VCaP (cell line): ENCODE results near the gene FUZ.

Experiments
- H3K27ac ChIP-seq: fragments of 450-650 bp; 2 replicates; pipeline ENCODE4 v1.5.1; 2017
- TF ChIP-seq, protein P1 (sequence below): fragments of 450-650 bp; conservative IDR thresholded peaks from 2 replicates; pipeline ENCODE4 v1.5.1; 2017; ENCODE audit warnings: mild to moderate bottlenecking, moderate library complexity

Gene FUZ

DNA sequence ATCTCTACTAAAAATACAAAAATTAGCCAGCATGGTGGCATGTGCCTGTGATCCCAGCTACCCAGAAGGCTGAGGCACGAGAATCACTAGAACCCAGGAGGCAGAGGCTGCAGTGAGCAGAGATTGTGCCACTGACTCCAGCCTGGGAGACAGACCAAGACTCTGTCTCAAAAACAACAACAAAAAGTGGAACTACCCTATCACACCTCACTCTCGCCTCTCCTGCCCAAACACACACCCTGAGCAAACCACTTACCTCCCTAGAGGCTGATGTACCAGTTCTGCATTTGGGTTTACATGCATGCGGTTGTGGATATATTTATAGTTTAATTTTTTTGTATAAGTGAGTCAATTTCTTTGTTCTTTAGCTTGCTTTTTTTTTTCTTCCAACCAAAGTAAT lies 30.2 kb upstream of the FUZ start:
- TF ChIP-seq, protein P1, sequence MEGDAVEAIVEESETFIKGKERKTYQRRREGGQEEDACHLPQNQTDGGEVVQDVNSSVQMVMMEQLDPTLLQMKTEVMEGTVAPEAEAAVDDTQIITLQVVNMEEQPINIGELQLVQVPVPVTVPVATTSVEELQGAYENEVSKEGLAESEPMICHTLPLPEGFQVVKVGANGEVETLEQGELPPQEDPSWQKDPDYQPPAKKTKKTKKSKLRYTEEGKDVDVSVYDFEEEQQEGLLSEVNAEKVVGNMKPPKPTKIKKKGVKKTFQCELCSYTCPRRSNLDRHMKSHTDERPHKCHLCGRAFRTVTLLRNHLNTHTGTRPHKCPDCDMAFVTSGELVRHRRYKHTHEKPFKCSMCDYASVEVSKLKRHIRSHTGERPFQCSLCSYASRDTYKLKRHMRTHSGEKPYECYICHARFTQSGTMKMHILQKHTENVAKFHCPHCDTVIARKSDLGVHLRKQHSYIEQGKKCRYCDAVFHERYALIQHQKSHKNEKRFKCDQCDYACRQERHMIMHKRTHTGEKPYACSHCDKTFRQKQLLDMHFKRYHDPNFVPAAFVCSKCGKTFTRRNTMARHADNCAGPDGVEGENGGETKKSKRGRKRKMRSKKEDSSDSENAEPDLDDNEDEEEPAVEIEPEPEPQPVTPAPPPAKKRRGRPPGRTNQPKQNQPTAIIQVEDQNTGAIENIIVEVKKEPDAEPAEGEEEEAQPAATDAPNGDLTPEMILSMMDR, result no peak
- H3K27ac ChIP-seq, result no peak overlapping the region

DNA sequence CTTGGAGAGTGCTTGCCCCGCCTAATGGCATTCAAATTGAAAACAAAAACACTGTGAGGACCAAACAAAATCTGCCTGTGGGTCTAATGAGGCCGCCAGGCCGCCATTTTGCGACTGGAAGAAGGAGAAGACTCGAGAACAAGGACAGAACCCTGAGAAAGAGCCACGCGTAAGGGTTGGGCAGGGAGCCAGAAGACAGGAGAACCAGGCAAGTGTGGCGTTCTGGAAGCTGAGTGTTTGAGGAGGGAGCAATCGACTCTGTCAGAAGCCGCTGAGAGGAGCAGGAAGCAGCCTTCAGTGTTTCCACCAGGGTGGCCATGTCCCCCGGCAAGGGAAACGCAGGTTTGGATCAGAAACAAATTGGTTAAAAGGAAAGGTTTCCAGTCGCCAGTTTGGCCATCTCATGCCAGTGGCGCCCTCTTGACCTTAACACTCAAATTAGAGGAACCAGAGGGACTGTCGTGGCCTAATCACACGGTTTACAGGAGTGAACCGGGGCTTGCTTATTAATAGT lies 27.7 kb upstream of the FUZ start:
- no peak overlapping the region for H3K27ac ChIP-seq
- TF ChIP-seq, protein P1, result no peak

- no peak overlapping the region for H3K27ac ChIP-seq
- TF ChIP-seq, protein P1, result no peak
Measured at GRCh38 chr19:49840321-49840720, 27.2 kb upstream of the FUZ start.

DNA sequence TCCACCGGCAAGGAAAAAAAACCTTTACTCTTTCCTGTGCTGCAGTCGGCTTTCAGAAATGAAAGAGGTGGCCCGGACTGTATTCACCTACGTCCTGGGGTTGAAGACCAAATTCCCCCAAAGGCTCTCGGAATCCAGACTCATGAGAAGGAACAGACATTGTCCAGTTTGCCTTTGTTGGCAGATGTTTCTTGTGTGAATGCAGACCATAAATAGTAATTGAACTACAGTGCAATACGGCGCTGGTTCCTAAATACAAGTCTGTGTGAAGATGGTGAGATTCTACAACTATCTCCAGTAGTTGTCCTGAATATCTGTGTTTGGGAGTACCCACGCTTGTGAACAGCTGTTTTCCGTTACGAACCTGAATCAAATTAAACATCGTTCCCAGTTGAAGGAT lies 26.6 kb upstream of the FUZ start:
- no peak overlapping the region for H3K27ac ChIP-seq
- TF ChIP-seq, protein P1, result no peak

DNA sequence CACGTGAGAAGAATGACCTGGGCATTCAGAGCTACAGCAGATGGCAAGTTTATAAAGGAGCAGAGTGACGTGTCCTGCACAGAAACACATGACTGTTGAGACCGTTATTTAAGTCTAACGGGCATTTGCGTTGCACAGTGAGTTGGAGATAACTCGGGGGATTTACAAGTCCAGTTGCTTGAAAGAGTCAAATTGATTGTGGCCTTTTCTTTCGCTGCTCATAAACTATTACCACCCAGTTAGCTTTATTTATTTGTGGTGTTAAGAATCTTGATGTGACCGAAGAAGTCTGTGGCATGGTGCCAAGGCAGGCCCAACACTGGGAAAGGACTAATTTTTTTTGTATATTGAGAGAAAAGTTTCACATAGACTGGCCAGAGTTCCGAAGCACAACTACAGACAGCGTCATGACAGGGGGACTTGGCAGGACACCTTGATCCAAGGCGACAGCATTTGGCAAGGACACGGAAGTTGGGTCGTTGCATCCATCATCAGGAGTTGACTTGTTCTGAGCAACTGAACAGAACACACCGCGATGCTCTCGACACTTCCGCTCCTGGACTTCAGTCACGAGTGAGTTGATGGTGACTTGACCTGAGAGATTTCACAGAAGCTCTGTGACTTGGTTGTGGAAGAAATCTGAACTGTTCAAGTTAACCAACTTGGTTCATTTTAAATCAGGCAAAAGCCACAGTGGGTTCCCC lies 25.9 kb upstream of the FUZ start:
- no peak overlapping the region for H3K27ac ChIP-seq
- TF ChIP-seq, protein P1, result no peak

DNA sequence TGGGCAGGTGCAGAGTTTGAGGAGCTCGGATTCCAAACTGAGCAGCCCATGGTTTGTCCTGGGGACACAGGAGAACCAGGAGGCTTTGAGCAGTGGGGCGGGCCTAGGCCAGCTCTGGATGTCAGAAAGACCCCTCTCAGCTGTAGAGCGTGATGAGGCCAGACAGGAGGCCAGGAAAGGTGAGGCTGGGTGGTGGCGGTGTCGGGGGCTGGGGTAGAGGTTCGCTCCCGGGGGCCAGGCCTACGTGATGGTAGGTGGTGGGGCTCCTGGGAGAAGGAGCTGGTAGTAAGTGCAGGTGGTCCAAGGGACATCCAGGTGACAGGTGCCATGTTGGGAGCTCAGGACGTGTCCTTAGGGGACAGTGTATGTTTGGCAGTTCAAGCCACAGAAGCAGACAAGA lies 24.3 kb upstream of the FUZ start:
- H3K27ac ChIP-seq, result no peak overlapping the region
- TF ChIP-seq, protein P1, result no peak

DNA sequence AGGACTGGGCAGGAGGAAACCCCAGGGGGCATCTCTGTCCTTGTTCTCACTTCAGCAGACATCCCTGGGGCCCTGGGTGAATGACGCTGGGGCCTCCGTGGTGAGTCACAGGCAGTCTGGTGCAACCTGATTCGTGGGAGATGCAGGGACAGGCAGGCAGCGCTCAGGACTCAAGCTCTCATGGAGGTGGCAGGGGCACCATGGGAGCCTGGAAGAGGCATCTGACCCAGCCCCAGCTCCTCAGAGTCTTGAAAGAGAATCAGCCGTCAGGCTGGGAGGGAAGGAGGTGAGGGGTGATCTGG lies 23.9 kb upstream of the FUZ start:
- no peak overlapping the region for H3K27ac ChIP-seq
- TF ChIP-seq, protein P1, result no peak
